IMR-90 (cell line): Measurements from ENCODE around the gene CDH23.

Experiments used
- BHLHE40 ChIP-seq: fragments of 150-350 bp; IDR thresholded peaks from 2 replicates; pipeline ENCODE4 v1.6.1; 2016; ENCODE audit warnings: mild to moderate bottlenecking, low read depth, low read length
- CHD1 ChIP-seq: IDR thresholded peaks from 2 replicates; pipeline ENCODE4 v1.6.1; 2012; ENCODE audit warnings: low read depth, low read length, improper control_type of control experiment
- POLR2A ChIP-seq: IDR thresholded peaks from 2 replicates; pipeline ENCODE4 v1.6.1; 2012; ENCODE audit warnings: mild to moderate bottlenecking, low read depth, low read length
- RAD21 ChIP-seq: IDR thresholded peaks from 2 replicates; pipeline ENCODE4 v1.6.1; 2012; ENCODE audit warnings: low read length, improper control_type of control experiment
- RCOR1 ChIP-seq: IDR thresholded peaks from 2 replicates; pipeline ENCODE4 v1.6.1; 2012; ENCODE audit warnings: mild to moderate bottlenecking, low read length, improper control_type of control experiment; ENCODE audit not compliant: insufficient replicate concordance
- SMC3 ChIP-seq: fragments of 150-350 bp; IDR thresholded peaks from 2 replicates; pipeline ENCODE4 v1.6.1; 2016; ENCODE audit warnings: low read depth, mild to moderate bottlenecking, antibody characterized with exemption, low read length, moderate library complexity
- USF2 ChIP-seq: fragments of 150-350 bp; IDR thresholded peaks from 2 replicates; pipeline ENCODE4 v1.6.1; 2017; ENCODE audit warnings: mild to moderate bottlenecking, antibody characterized with exemption, low read length, low read depth
- TF ChIP-seq, protein P1 (sequence below): conservative IDR thresholded peaks from 2 replicates; pipeline ENCODE4 v1.5.1; 2012; ENCODE audit warnings: mild to moderate bottlenecking, low read depth, low read length, improper control_type of control experiment

DNA sequence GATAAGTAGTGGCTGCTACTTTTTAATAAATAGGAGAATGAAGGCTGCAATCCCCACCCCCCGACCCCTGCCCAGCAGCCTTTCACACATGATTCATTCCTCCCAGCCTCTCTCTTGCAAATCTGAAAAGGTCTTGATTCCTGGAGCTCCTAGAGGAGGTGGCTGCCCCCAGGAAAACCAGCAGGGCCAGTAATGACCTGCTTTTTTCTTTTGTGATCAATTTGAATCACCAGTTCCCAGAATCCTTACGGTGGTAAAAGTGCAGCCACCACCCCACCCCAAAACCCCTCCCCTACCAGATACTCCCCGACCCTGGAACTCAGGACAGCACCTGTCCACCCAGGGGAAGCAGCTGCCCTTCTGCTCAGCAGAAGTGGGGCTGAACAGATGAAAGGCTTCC lies 213.9 kb downstream of the CDH23 start:
- TF ChIP-seq, protein P1, sequence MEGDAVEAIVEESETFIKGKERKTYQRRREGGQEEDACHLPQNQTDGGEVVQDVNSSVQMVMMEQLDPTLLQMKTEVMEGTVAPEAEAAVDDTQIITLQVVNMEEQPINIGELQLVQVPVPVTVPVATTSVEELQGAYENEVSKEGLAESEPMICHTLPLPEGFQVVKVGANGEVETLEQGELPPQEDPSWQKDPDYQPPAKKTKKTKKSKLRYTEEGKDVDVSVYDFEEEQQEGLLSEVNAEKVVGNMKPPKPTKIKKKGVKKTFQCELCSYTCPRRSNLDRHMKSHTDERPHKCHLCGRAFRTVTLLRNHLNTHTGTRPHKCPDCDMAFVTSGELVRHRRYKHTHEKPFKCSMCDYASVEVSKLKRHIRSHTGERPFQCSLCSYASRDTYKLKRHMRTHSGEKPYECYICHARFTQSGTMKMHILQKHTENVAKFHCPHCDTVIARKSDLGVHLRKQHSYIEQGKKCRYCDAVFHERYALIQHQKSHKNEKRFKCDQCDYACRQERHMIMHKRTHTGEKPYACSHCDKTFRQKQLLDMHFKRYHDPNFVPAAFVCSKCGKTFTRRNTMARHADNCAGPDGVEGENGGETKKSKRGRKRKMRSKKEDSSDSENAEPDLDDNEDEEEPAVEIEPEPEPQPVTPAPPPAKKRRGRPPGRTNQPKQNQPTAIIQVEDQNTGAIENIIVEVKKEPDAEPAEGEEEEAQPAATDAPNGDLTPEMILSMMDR: no peak
- TF ChIP-seq BHLHE40 (no peak), USF2 (no peak), RAD21 (no peak), POLR2A (no peak), RCOR1 (no peak), SMC3 (no peak), CHD1 (no peak)
